Neutrophil (primary cell): ENCODE measurements around the gene DPPA5.
A peak's percentile ranks its signal among the peaks of the same experiment; 100 is the strongest.
"Not testable (repeated sequence)": the region's sequence is repeated elsewhere in the genome, so short reads cannot be mapped to it uniquely, and the experiment has no call there.

Experiments used
- H3K27ac ChIP-seq: fragments of 200-600 bp; sonication (generic); 2 replicates; pipeline ENCODE4 v1.5.1; 2016; ENCODE audit warnings: mild to moderate bottlenecking, moderate library complexity
- H3K27me3 ChIP-seq: fragments of 200-600 bp; sonication (generic); 2 replicates; pipeline ENCODE4 v1.6.0; 2016; ENCODE audit warnings: mild to moderate bottlenecking
- H3K36me3 ChIP-seq: fragments of 200-600 bp; sonication (generic); 2 replicates; pipeline ENCODE4 v1.5.1; 2017
- H3K4me1 ChIP-seq, 2 experiments: fragments of 200-600 bp in 1 of 2; sonication (generic) in 1 of 2; 1 replicate in 1 of 2; 2 replicates in 1 of 2; pipeline versions ENCODE4 v1.5.1 to v1.6.1; 2013 to 2016; ENCODE audit warnings: low read depth in 1 of 2, low read length in 1 of 2, mild to moderate bottlenecking in 1 of 2, moderate library complexity in 1 of 2; ENCODE audit not compliant: control insufficient read depth in 1 of 2, insufficient read depth in 1 of 2
- H3K4me3 ChIP-seq, 2 experiments: fragments of 200-600 bp in 1 of 2; sonication (generic) in 1 of 2; 1 replicate in 1 of 2; 2 replicates in 1 of 2; pipeline ENCODE4 v1.5.1; 2013 to 2016; ENCODE audit warnings: low read depth in 1 of 2, low read length in 1 of 2, mild to moderate bottlenecking in 1 of 2, moderate library complexity in 1 of 2
- H3K9me3 ChIP-seq: fragments of 200-600 bp; sonication (generic); 2 replicates; pipeline ENCODE4 v1.5.1; 2016
- TF ChIP-seq, protein P1 (sequence below): fragments of 200-600 bp; sonication (generic); IDR thresholded peaks from 2 replicates; pipeline ENCODE4 v1.5.1; 2016; ENCODE audit warnings: antibody characterized with exemption

DPPA5 gene, protein sequence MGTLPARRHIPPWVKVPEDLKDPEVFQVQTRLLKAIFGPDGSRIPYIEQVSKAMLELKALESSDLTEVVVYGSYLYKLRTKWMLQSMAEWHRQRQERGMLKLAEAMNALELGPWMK

DNA sequence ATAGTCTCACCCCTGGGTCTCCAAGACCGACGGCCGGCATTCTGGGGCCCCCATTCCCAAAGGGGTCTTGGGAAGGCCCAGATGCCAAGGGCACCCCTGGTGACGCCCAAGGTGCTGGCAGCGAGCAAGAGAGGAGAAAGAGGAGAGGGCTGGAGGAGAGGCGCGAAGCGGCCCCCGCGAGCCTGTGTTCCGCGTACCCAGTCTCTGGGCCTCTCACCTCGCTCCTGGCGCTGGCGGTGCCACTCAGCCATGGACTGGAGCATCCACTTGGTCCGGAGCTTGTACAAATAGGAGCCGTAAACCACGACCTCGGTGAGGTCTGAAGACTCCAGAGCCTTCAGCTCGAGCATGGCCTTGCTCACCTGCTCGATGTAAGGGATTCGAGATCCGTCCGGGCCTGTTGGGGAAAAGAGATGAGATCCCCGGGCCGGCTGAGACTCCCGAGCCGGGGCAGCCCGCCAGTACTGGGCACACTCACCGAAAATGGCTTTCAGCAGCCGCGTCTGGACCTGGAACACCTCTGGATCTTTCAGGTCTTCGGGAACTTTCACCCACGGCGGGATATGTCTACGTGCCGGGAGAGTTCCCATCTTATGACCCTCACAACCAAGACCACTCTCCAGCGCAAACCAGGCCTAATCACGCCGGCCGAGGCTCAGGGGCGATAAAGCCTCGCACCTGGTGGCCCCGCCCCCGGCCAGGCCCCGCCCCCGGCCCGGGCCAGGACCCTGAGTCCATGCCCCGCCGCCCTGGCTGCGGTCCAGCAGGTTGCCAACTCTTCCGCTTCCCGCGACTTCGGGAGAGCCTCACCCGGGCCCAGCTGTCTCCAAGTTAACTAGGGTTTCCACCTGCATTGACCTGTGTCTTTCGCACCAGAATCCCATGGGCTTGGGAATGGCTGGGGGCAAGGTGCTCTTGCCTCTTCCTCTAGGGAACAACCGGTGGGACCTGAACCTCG, at the start of gene DPPA5:
DPPA5 (minus strand) TSS at position 641 of the 958 bp plus-strand sequence; CDS start at position 590, 51 bp downstream.
- TF ChIP-seq, protein P1, sequence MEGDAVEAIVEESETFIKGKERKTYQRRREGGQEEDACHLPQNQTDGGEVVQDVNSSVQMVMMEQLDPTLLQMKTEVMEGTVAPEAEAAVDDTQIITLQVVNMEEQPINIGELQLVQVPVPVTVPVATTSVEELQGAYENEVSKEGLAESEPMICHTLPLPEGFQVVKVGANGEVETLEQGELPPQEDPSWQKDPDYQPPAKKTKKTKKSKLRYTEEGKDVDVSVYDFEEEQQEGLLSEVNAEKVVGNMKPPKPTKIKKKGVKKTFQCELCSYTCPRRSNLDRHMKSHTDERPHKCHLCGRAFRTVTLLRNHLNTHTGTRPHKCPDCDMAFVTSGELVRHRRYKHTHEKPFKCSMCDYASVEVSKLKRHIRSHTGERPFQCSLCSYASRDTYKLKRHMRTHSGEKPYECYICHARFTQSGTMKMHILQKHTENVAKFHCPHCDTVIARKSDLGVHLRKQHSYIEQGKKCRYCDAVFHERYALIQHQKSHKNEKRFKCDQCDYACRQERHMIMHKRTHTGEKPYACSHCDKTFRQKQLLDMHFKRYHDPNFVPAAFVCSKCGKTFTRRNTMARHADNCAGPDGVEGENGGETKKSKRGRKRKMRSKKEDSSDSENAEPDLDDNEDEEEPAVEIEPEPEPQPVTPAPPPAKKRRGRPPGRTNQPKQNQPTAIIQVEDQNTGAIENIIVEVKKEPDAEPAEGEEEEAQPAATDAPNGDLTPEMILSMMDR, result no peak
- H3K27me3 ChIP-seq, result peaks cover 33% of the 10 kb centered on the region

DNA sequence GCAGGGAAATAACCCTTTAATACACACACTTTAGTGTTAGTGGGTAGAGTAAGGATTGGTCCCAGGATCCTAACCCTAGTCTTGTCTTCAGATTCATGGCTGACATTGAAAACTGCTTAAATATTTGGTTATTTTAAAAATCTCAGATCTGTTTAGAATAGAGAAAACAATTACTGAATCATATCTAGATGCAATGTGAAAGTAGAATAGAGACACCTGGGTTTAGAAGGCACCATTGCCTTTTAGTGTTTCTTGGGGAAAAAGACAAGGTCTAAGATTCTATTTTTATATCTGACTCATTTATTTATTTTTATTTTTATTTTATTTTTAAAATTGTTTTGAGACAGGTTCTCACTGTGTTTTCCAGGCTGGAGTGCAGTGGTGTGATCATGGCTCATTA, 46.6 kb upstream of the DPPA5 start:
- Histone ChIP-seq H3K36me3 (no peaks in the 10 kb centered on the region), H3K27me3 (no peaks in the 10 kb centered on the region), H3K4me3 (no peak overlapping the region), H3K4me1 (no peaks in the 10 kb centered on the region), H3K9me3 (no peaks in the 10 kb centered on the region), H3K27ac (no peak overlapping the region)
- TF ChIP-seq, protein P1, result no peak

More for the DNA sequence above, at the start of gene DPPA5:
- Histone ChIP-seq H3K36me3 (no peaks in the 10 kb centered on the region), H3K27ac (no peak within 1 kb of the TSS), H3K9me3 (no peaks in the 10 kb centered on the region), H3K4me1 (no peaks in the 10 kb centered on the region), H3K4me3 (no peak within 1 kb of the TSS)

DNA sequence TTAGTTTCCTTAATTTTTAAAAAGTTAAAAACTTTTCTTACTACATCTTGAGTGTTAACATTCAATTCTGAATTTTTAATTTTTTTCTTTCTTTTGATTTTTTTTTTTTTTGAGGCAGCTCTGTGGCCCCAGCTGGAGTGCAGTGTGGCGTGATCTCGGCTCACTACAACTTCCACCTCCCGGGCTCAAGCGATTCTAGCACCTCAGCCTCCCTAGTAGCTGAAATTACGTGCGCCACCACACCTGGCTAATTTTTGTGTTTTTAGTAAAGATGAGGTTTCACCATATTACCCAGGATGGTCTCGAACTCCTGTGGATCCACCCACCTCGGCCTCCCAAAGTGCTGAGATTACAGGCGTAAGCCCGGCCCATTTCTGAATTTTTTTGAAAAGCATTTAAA, 41.8 kb upstream of the DPPA5 start:
- Histone ChIP-seq H3K27me3 (no peaks in the 10 kb centered on the region), H3K36me3 (no peaks in the 10 kb centered on the region), H3K27ac (no peak overlapping the region), H3K4me3 (no peak overlapping the region), H3K4me1 (no peaks in the 10 kb centered on the region), H3K9me3 (no peaks in the 10 kb centered on the region)
- TF ChIP-seq, protein P1, result no peak

DNA sequence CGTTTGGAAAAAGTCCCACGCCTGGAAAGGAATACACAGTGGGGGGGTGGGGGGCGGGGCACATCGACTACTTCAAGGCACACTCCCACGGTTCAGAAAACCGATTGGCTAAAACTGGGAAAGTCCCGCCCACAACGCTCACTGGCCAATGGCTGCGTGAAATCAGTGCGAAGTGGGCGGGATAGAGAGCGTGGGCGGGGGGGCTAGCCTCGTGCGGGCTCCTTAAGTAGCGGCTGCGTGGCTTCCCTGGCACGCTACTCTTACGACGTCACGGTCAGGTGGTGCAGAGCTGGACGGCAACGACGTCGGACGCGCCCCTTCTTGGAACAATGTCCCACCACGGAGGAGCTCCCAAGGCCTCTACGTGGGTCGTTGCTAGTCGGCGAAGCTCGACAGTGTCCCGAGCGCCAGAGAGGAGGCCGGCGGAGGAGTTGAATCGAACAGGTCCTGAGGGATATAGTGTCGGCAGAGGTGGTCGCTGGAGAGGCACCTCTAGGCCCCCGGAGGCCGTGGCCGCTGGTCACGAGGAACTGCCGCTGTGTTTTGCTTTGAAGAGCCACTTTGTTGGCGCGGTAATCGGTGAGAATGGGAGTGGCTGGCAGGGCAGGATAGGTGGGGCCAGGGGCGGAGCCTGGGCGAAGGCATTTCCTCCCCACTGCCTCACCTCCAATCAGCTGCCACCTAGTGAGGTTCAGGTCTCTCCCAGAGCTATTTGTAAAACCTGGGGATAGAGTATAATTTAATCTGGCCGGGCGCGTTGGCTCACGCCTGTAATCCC, 40.7 kb upstream of the DPPA5 start, which contains the start of gene DDX43:
DDX43 (plus strand) TSS at position 252 of the 778 bp plus-strand sequence; CDS start at position 330, 78 bp downstream.
- H3K9me3 ChIP-seq, result no peaks in the 10 kb centered on the region
- no peaks in the 10 kb centered on the region for H3K27me3 ChIP-seq
- peak within 1 kb of the TSS; percentile 33 for H3K27ac ChIP-seq
- TF ChIP-seq, protein P1, result no peak
- no peaks in the 10 kb centered on the region for H3K36me3 ChIP-seq
- H3K4me3 ChIP-seq, result peak within 1 kb of the TSS in 1 of 2 experiments; percentile 29
- H3K4me1 ChIP-seq, result no peaks in the 10 kb centered on the region

DNA sequence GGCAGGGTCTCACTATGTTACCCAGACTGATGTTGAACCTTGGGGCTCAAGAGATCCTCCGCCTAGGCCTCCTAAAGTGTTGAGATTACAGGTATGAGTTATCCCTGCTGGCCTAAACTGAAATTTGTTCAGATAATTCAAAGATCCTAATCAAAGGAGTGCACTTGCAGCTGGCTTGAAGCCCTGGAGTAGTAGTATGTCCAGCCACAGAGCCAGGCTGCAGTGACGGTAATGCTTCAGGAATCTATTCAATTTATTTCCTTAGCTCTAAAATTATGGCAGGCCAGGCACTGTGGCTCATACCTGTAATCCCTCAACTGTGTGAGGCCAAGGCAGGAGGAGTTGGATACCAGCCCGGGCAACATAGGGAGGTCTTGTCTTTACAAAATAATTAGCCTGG, 39.2 kb upstream of the DPPA5 start:
- H3K27ac ChIP-seq, result no peak overlapping the region
- peaks cover 10 to 11% of the 10 kb centered on the region in 2 experiments for H3K4me1 ChIP-seq
- H3K27me3 ChIP-seq, result no peaks in the 10 kb centered on the region
- H3K4me3 ChIP-seq, result no peak overlapping the region
- H3K9me3 ChIP-seq, result no peaks in the 10 kb centered on the region
- TF ChIP-seq, protein P1, result no peak
- H3K36me3 ChIP-seq, result no peaks in the 10 kb centered on the region

DNA sequence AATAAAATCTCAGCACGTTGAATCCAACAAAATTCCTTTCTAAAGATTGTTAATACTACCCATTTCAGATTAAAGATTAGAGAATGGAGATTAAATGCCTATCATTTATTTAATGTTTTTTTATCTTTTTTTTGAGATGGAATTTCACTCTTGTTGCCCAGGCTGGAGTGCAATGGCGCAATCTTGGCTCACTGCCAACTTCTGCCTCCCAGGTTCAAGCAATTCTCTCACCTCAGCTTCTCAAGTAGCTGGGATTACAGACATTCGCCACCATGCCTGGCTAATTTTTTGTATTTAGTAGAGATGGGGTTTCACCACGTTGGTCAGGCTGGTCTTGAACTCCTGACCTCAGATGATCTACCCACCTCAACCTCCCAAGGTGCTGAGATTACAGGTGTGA, 38.1 kb upstream of the DPPA5 start:
- H3K9me3 ChIP-seq, H3K27me3 ChIP-seq, H3K4me3 ChIP-seq, H3K36me3 ChIP-seq, H3K27ac ChIP-seq: not testable (repeated sequence)
- peaks cover 11% of the 10 kb centered on the region in 2 experiments for H3K4me1 ChIP-seq
